Kidney (tissue), 14 donors: ENCODE measurements around the gene PTPRT. TPM values are rescaled to one million over a fixed set of nuclear protein-coding genes. Genes with fewer than 3 reads are reported as not detected.

Source experiments
- DNase-seq, 5 donors: peaks; one replicate each; pipeline ENCODE4 v3.0.0-alpha.2; 2013 to 2020
- FAIRE-seq: peaks from 2 replicates; lab custom pipeline; 2012; peaks lifted over from hg19 to GRCh38; lab: Jason Lieb, UNC
- H3K27ac ChIP-seq, 2 donors: one replicate each; pipeline ENCODE4 v1.7.0; 2013; ENCODE audit warnings: low read depth in 2 of 2, low read length in 2 of 2, inconsistent platforms in 1 of 2
- H3K27me3 ChIP-seq: one replicate; pipeline ENCODE4 v1.7.1; 2013; ENCODE audit warnings: low read length, inconsistent platforms; ENCODE audit not compliant: control insufficient read depth, insufficient read depth
- H3K36me3 ChIP-seq, 3 donors: one replicate each; pipeline versions ENCODE4 v1.7.0 to v1.7.1; 2013; ENCODE audit warnings: low read length in 3 of 3, control low read depth in 1 of 3, inconsistent platforms in 1 of 3; ENCODE audit not compliant: insufficient read depth in 3 of 3, control insufficient read depth in 2 of 3
- H3K4me1 ChIP-seq, 3 donors: one replicate each; pipeline versions ENCODE4 v1.7.0 to v1.7.1; 2013; ENCODE audit warnings: low read length in 3 of 3, inconsistent platforms in 1 of 3, low read depth in 1 of 3; ENCODE audit not compliant: control insufficient read depth in 2 of 3, insufficient read depth in 2 of 3
- H3K4me3 ChIP-seq, 3 donors: one replicate each; pipeline versions ENCODE4 v1.7.0 to v1.8.1; 2013; ENCODE audit warnings: low read length in 3 of 3, control low read depth in 1 of 3, inconsistent platforms in 1 of 3
- H3K9ac ChIP-seq, 3 donors: one replicate each; pipeline versions ENCODE4 v1.7.0 to v1.7.1; 2013; ENCODE audit warnings: low read length in 3 of 3, control low read depth in 1 of 3, inconsistent platforms in 1 of 3
- H3K9me3 ChIP-seq, 3 donors: one replicate each; pipeline versions ENCODE4 v1.7.0 to v1.7.1; 2013; ENCODE audit warnings: low read length in 3 of 3, control low read depth in 1 of 3, inconsistent platforms in 1 of 3; ENCODE audit not compliant: control insufficient read depth in 2 of 3, insufficient read depth in 1 of 3
- CTCF ChIP-seq: IDR thresholded peaks from 3 replicates; pipeline ENCODE4 v1.5.1; 2012; ENCODE audit warnings: mild to moderate bottlenecking, moderate library complexity, borderline replicate concordance; ENCODE audit not compliant: insufficient read depth; ENCODE audit errors: extremely low read depth
- intact Hi-C: fragments of 100-400 bp; cut with DNase I; formaldehyde crosslinking; loops from one replicate; pipeline ENCODE4 v1.11.1; 2022
- polyA plus RNA-seq: library from polyadenylated mRNA; stranded (reverse); fragments of 350-450 nt; fragmentation: Illumina TruSeq; extraction: RNeasy Lipid Tissue Mini Kit (QIAGEN cat#74804); gene quantifications from one replicate; pipeline ENCODE4 v1.2.3, GENCODE V29; 2014; ENCODE audit warnings: low read depth, low replicate concordance; ENCODE audit not compliant: insufficient read depth
- total RNA-seq: library from RNA; stranded (reverse); fragmentation: NEBNext Ultra II Directional; extraction: Animal tissue kit (Norgen Biotek cat#: 25700); gene quantifications from one replicate; pipeline ENCODE4 v1.2.1, GENCODE V29; 2021
- donor health status: control.
- donor health status: control.
- donor health status: control.
- donor health status: control.
- donor health status: control.
- donor health status: DM: yes; HTN: yes; CAD: no.
- donor health status: Normal renal cell carcinoma (clear cell type).

The PTPRT gene
- total and polyA plus RNA-seq, 2 donors from 2014 or later = 0.60 TPM; not detected in 1

GRCh38 chr20:42792052-42792451 is 397.7 kb downstream of the PTPRT start:
- Histone ChIP-seq H3K4me3 (no peak overlapping the region), H3K9me3 (no peaks in the 10 kb centered on the region), H3K27ac (no peak overlapping the region), H3K4me1 (no peaks in the 10 kb centered on the region), H3K27me3 (no peaks in the 10 kb centered on the region), H3K36me3 (no peaks in the 10 kb centered on the region), H3K9ac (no peak overlapping the region)
- intact Hi-C loops = no loop called here
- TF ChIP-seq CTCF = no peak
- DNase-seq (no peak), FAIRE-seq (no peak)

- intact Hi-C loops = no loop called here
- H3K4me1 ChIP-seq = no peaks in the 10 kb centered on the region
- no peak for FAIRE-seq
- TF ChIP-seq CTCF = no peak
- no peak overlapping the region for H3K27ac ChIP-seq
- no peak overlapping the region for H3K4me3 ChIP-seq
- H3K27me3 ChIP-seq = no peaks in the 10 kb centered on the region
- H3K9me3 ChIP-seq = no peaks in the 10 kb centered on the region
- no peak for DNase-seq
- no peak overlapping the region for H3K9ac ChIP-seq
- H3K36me3 ChIP-seq = no peaks in the 10 kb centered on the region
Measured at GRCh38 chr20:42790111-42790510, 399.6 kb downstream of the PTPRT start.

GRCh38 chr20:42788707-42789106 is 401.0 kb downstream of the PTPRT start:
- Histone ChIP-seq H3K9me3 (no peaks in the 10 kb centered on the region), H3K36me3 (no peaks in the 10 kb centered on the region), H3K27me3 (no peaks in the 10 kb centered on the region), H3K27ac (no peak overlapping the region), H3K4me1 (no peaks in the 10 kb centered on the region), H3K9ac (no peak overlapping the region), H3K4me3 (no peak overlapping the region)
- FAIRE-seq = no peak
- intact Hi-C loops = no loop called here
- DNase-seq = no peak
- TF ChIP-seq CTCF = no peak

- DNase-seq (no peak), FAIRE-seq (no peak)
- no peak overlapping the region for H3K9ac ChIP-seq
- H3K27ac ChIP-seq = no peak overlapping the region
- intact Hi-C loops = no loop called here
- H3K4me3 ChIP-seq = no peak overlapping the region
- no peaks in the 10 kb centered on the region for H3K9me3 ChIP-seq
- H3K36me3 ChIP-seq = no peaks in the 10 kb centered on the region
- H3K27me3 ChIP-seq = no peaks in the 10 kb centered on the region
- TF ChIP-seq CTCF = no peak
- no peaks in the 10 kb centered on the region for H3K4me1 ChIP-seq
Measured at GRCh38 chr20:42785041-42785440, 404.7 kb downstream of the PTPRT start.
